A549 (cell line): ENCODE data around the gene D2HGDH. TPM values are rescaled to one million over a fixed set of nuclear protein-coding genes. Genes with fewer than 3 reads are reported as not detected.

ENCODE experiments used
- ATAC-seq, 2 experiments: fragments of 200-7000 bp in 1 of 2; fragments of >200 bp in 1 of 2; cut with Nextera tagmentation in 1 of 2; cut with Tn5 transposase in 1 of 2; 3 replicates each; pipeline versions ENCODE4 v1.8.0 to v1.9.1; 2018 to 2020; ENCODE audit warnings: mild to moderate bottlenecking in 1 of 2, moderate library complexity in 1 of 2
- CTCF ChIA-PET: fragments of 300-600 bp; sonication (Branson Sonifier 250); formaldehyde crosslinking; extraction: SDS; loops from one replicate; lab custom pipeline; 2021; ENCODE audit warnings: antibody characterized with exemption, inconsistent platforms; lab: Yijun Ruan, JAX
- POLR2A ChIA-PET: fragments of 350-600 bp; formaldehyde crosslinking; extraction: SDS; loops from one replicate; lab custom pipeline; 2021; ENCODE audit warnings: antibody characterized with exemption, inconsistent platforms; lab: Yijun Ruan, JAX
- DNase-seq, 2 experiments: peaks; one replicate each; pipeline versions ENCODE4 v3.0.0 to v3.0.0-alpha.2; 2011 to 2016; ENCODE audit warnings: low read depth in 1 of 2, low spot score in 1 of 2
- FAIRE-seq: peaks from 2 replicates; lab custom pipeline; 2011; peaks lifted over from hg19 to GRCh38; lab: Jason Lieb, UNC
- H3K27ac ChIP-seq, 2 experiments: fragments of >200 bp; sonication (Bioruptor Twin); formaldehyde crosslinking; 3 replicates each; pipeline ENCODE4 v1.5.1; 2016 to 2017
- H3K4me1 ChIP-seq: fragments of >200 bp; sonication (Bioruptor Twin); formaldehyde crosslinking; 3 replicates; pipeline ENCODE4 v1.6.1; 2016
- H3K4me2 ChIP-seq: fragments of >200 bp; sonication (Bioruptor Twin); formaldehyde crosslinking; 3 replicates; pipeline ENCODE4 v1.6.1; 2016
- H3K4me3 ChIP-seq: fragments of >200 bp; sonication (Bioruptor Twin); formaldehyde crosslinking; 3 replicates; pipeline ENCODE4 v1.5.1; 2016
- H3K9me3 ChIP-seq: fragments of >200 bp; sonication (Bioruptor Twin); formaldehyde crosslinking; 3 replicates; pipeline ENCODE4 v1.6.1; 2016
- ATOH8 ChIP-seq: fragments of 250-450 bp; sonication (Bioruptor Pico); IDR thresholded peaks from 2 replicates; pipeline ENCODE4 v1.5.0; 2020; ENCODE audit warnings: low read depth, mild to moderate bottlenecking, moderate library complexity
- CHD4 ChIP-seq: fragments of 200-600 bp; sonication (generic); IDR thresholded peaks from 2 replicates; pipeline ENCODE4 v1.6.1; 2016; ENCODE audit warnings: antibody characterized with exemption, mild to moderate bottlenecking, borderline replicate concordance
- E2F6 ChIP-seq: IDR thresholded peaks from 2 replicates; pipeline ENCODE4 v1.6.1; 2012; ENCODE audit warnings: low read depth, borderline replicate concordance
- HDAC2 ChIP-seq: fragments of 200-600 bp; sonication (generic); IDR thresholded peaks from 2 replicates; pipeline ENCODE4 v1.6.1; 2016
- HMGXB4 ChIP-seq: fragments of 250-450 bp; sonication (Bioruptor Pico); IDR thresholded peaks from 2 replicates; pipeline ENCODE4 v1.5.0; 2021; ENCODE audit warnings: mild to moderate bottlenecking, moderate library complexity, borderline replicate concordance
- HOXB5 ChIP-seq: fragments of 250-450 bp; sonication (Bioruptor Pico); IDR thresholded peaks from 2 replicates; pipeline ENCODE4 v1.5.0; 2020; ENCODE audit warnings: mild to moderate bottlenecking, moderate library complexity
- JUN ChIP-seq, 2 experiments: fragments of >200 bp; sonication (Bioruptor Twin); formaldehyde crosslinking; IDR thresholded peaks; 2 replicates in 1 of 2; 3 replicates in 1 of 2; pipeline ENCODE4 v1.6.1; 2016 to 2017
- MAFK ChIP-seq: fragments of 450-650 bp; IDR thresholded peaks from 2 replicates; pipeline ENCODE4 v1.6.1; 2014; ENCODE audit not compliant: partially characterized antibody
- MAX ChIP-seq: IDR thresholded peaks from 2 replicates; pipeline ENCODE4 v1.6.1; 2012
- MAZ ChIP-seq: fragments of 150-350 bp; IDR thresholded peaks from 2 replicates; pipeline ENCODE4 v1.6.1; 2014; ENCODE audit warnings: antibody characterized with exemption, low read depth, low read length, borderline replicate concordance
- MYC ChIP-seq: IDR thresholded peaks from 2 replicates; pipeline ENCODE4 v1.6.1; 2012; ENCODE audit warnings: mild to moderate bottlenecking, inconsistent platforms, low read length, improper control_type of control experiment, borderline replicate concordance
- NFE2L2 ChIP-seq: fragments of 150-350 bp; conservative IDR thresholded peaks from 2 replicates; pipeline ENCODE4 v1.6.1; 2014; ENCODE audit warnings: low read length
- RAD21 ChIP-seq, 2 experiments: fragments of >200 bp in 1 of 2; sonication (Bioruptor Twin) in 1 of 2; formaldehyde crosslinking in 1 of 2; IDR thresholded peaks in 1 of 2; conservative IDR thresholded peaks in 1 of 2; 2 replicates in 1 of 2; 3 replicates in 1 of 2; pipeline ENCODE4 v1.6.1; 2012 to 2018; ENCODE audit warnings: inconsistent platforms in 1 of 2
- RNF2 ChIP-seq: fragments of 200-600 bp; sonication (generic); IDR thresholded peaks from 2 replicates; pipeline ENCODE4 v1.6.1; 2016; ENCODE audit warnings: low read depth, mild to moderate bottlenecking, antibody characterized with exemption, moderate library complexity, borderline replicate concordance
- SMC3 ChIP-seq: fragments of >200 bp; sonication (Bioruptor Twin); formaldehyde crosslinking; IDR thresholded peaks from 3 replicates; pipeline ENCODE4 v1.6.1; 2018; ENCODE audit warnings: inconsistent platforms
- SREBF2 ChIP-seq: fragments of 450-650 bp; IDR thresholded peaks from 2 replicates; pipeline ENCODE4 v1.6.1; 2014; ENCODE audit warnings: mild to moderate bottlenecking, moderate library complexity
- TFCP2L1 ChIP-seq: fragments of 250-450 bp; sonication (Bioruptor Pico); IDR thresholded peaks from 2 replicates; pipeline ENCODE4 v1.5.0; 2021; ENCODE audit warnings: mild to moderate bottlenecking
- USF2 ChIP-seq: fragments of 450-650 bp; IDR thresholded peaks from 2 replicates; pipeline ENCODE4 v1.6.1; 2014; ENCODE audit warnings: antibody characterized with exemption
- ZFP36 ChIP-seq: fragments of 450-650 bp; IDR thresholded peaks from 2 replicates; pipeline ENCODE4 v1.6.1; 2014; ENCODE audit warnings: borderline replicate concordance; ENCODE audit not compliant: partially characterized antibody
- ZSCAN20 ChIP-seq: fragments of 250-450 bp; sonication (Bioruptor Pico); IDR thresholded peaks from 2 replicates; pipeline ENCODE4 v1.8.0; 2022; ENCODE audit warnings: mild to moderate bottlenecking, moderate library complexity
- WGBS: methylation state at CpG from one replicate; pipeline ENCODE4 v1.1.6; 2017; ENCODE audit errors: missing lambda C conversion rate; 5-methylcytosine and 5-hydroxymethylcytosine counted together
- polyA plus RNA-seq, 4 experiments: library from polyadenylated mRNA; depleted of rRNA in 3 of 4; stranded (reverse); fragments of >200 nt; fragmentation: RNase III in 1 of 4; extraction: RNeasy Plus Mini Kit Qiagen cat#74134 plus additional on column Dnase treatment in 1 of 4; gene quantifications; 2 replicates in 3 of 4; 3 replicates in 1 of 4; pipeline ENCODE4 v1.2.3, GENCODE V29; 2011 to 2017

D2HGDH gene
- polyA plus RNA-seq, 2 of the 4 experiments (the other 2 are of a cell fraction), result 6.5 to 18.5 TPM

- Histone ChIP-seq H3K9me3 (no peaks in the 10 kb centered on the region), H3K4me1 (no peaks in the 10 kb centered on the region), H3K4me2 (no peak overlapping the region), H3K4me3 (no peak overlapping the region), H3K27ac (no peak overlapping the region)
- no peak for DNase-seq
- ATAC-seq, result peak in 1 of 2 experiments; percentile 5; a peak in 2 of 6 replicates
- ChIA-PET POLR2A (no interaction called here), CTCF (interaction anchor here (1.0 kb wide), 1 partner anchor 15 kb away, joined by 3 read pairs; no protein-coding TSS in a partner anchor)
- WGBS, result 100% methylated on average over 2 of the region's 27 CpGs
- FAIRE-seq, result no peak
- TF ChIP-seq ATOH8 (no peak), SREBF2 (no peak), USF2 (no peak), MAFK (no peak), MYC (no peak), ZSCAN20 (CRISPR knock-in tag) (no peak), NFE2L2 (no peak), ZFP36 (no peak), E2F6 (no peak), HDAC2 (no peak), TFCP2L1 (no peak), MAZ (no peak), JUN (IDR thresholded peaks at IDR 0.05) (no peak), HOXB5 (CRISPR knock-in tag) (no peak), RAD21 (conservative IDR thresholded peaks at IDR 0.05 in 1 of 2, IDR thresholded peaks at IDR 0.05 in 1 of 2) (no peak), CHD4 (no peak), SMC3 (no peak)
Measured at GRCh38 chr2:241811201-241811951, 76.9 kb downstream of the D2HGDH start.

GRCh38 chr2:241811952-241812729 is 77.7 kb downstream of the D2HGDH start:
- WGBS, result 76% methylated on average over 14 of the region's 20 CpGs
- no peaks in the 10 kb centered on the region for H3K9me3 ChIP-seq
- TF ChIP-seq ZSCAN20 (CRISPR knock-in tag) (no peak), E2F6 (no peak), MAX (no peak), TFCP2L1 (no peak), RNF2 (no peak), HMGXB4 (no peak), SREBF2 (no peak)
- DNase-seq (no peak), FAIRE-seq (no peak), ATAC-seq (no peak)
- no peak overlapping the region for H3K4me2 ChIP-seq
- CTCF ChIA-PET, result no interaction called here
- POLR2A ChIA-PET, result no interaction called here
- H3K4me3 ChIP-seq, result no peak overlapping the region
- no peaks in the 10 kb centered on the region for H3K4me1 ChIP-seq
- no peak overlapping the region for H3K27ac ChIP-seq
